Measurements from ENCODE around the gene PNMA8B.

PNMA8B gene

DNA sequence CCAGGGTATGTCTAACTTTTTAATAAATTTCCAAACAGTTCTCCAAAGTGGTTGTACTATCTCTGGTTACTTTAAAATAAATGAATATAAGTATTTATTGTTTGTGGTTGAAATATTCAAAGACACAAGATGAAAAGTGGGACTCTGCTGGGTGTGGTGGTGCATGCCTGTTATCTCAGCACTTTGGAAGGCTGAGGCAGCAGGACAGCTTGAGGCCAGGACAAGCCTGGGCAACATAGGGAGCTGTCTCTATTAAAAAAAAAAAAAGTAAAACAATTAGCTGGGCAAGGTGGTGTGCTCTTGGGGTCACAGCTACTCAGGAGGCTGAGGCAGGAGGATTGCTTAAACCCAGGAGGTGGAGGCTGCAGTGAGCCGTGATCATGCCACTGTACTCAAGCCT lies 34.7 kb downstream of the PNMA8B start (continued):
- TF ChIP-seq ZNF677 (tag by site-specific recombination; IDR thresholded peaks at IDR 0.05) = no peak

GRCh38 chr19:46460055-46460454 lies 35.6 kb downstream of the PNMA8B start:
- Histone ChIP-seq H3K27ac (ENCODE audit: extremely low read depth, low read depth, low read length) (no peak overlapping the region), H3K36me3 (ENCODE audit: control insufficient read depth in 2 of 2, insufficient read depth in 1 of 2, low read length in 2 of 2) (no peaks in the 10 kb centered on the region; a peak in 1 of 3 replicates), H3K4me3 (ENCODE audit: low read depth, low read length) (no peak overlapping the region), H3K9me3 (ENCODE audit: control insufficient read depth, insufficient read depth, low read depth, low read length) (no peaks in the 10 kb centered on the region), H3K4me1 (ENCODE audit: control insufficient read depth, insufficient read depth, low read length) (no peaks in the 10 kb centered on the region)
- POLR2A ChIA-PET = interaction anchor here (1.4 kb wide), 1 partner anchor 54 kb away, joined by 3 read pairs; no protein-coding TSS in a partner anchor
- TF ChIP-seq, protein P1, sequence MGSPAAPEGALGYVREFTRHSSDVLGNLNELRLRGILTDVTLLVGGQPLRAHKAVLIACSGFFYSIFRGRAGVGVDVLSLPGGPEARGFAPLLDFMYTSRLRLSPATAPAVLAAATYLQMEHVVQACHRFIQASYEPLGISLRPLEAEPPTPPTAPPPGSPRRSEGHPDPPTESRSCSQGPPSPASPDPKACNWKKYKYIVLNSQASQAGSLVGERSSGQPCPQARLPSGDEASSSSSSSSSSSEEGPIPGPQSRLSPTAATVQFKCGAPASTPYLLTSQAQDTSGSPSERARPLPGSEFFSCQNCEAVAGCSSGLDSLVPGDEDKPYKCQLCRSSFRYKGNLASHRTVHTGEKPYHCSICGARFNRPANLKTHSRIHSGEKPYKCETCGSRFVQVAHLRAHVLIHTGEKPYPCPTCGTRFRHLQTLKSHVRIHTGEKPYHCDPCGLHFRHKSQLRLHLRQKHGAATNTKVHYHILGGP (tag by site-specific recombination; IDR thresholded peaks at IDR 0.05) = no peak
- TF ChIP-seq ZNF621 (tag by site-specific recombination; IDR thresholded peaks at IDR 0.05) (no peak), ZNF610 (tag by site-specific recombination; IDR thresholded peaks at IDR 0.05; ENCODE audit: borderline replicate concordance) (no peak), SP2 (tag by site-specific recombination; IDR thresholded peaks at IDR 0.05) (no peak), PATZ1 (tag by site-specific recombination; IDR thresholded peaks at IDR 0.05) (no peak), ELK4 (IDR thresholded peaks at IDR 0.05; ENCODE audit: borderline replicate concordance, low read depth, low read length) (no peak), ZNF670 (tag by site-specific recombination; IDR thresholded peaks at IDR 0.05; ENCODE audit: low read depth) (no peak), HOXC10 (CRISPR knock-in tag; IDR thresholded peaks at IDR 0.05) (no peak), ZNF664 (tag by site-specific recombination; IDR thresholded peaks at IDR 0.05) (no peak), ZNF138 (tag by site-specific recombination; IDR thresholded peaks at IDR 0.05; ENCODE audit: borderline replicate concordance) (no peak), KLF7 (tag by site-specific recombination; IDR thresholded peaks at IDR 0.05; ENCODE audit: borderline replicate concordance) (no peak), ZNF677 (tag by site-specific recombination; IDR thresholded peaks at IDR 0.05) (no peak), ZNF214 (tag by site-specific recombination; IDR thresholded peaks at IDR 0.05; ENCODE audit: borderline replicate concordance) (no peak), ZNF24 (tag by site-specific recombination; IDR thresholded peaks at IDR 0.05) (no peak), ZNF544 (tag by site-specific recombination; IDR thresholded peaks at IDR 0.05) (no peak), SALL2 (tag by site-specific recombination; IDR thresholded peaks at IDR 0.05; ENCODE audit: borderline replicate concordance) (no peak), KLF16 (tag by site-specific recombination; IDR thresholded peaks at IDR 0.05) (no peak), PBX3 (CRISPR knock-in tag; IDR thresholded peaks at IDR 0.05) (no peak), ZNF747 (tag by site-specific recombination; IDR thresholded peaks at IDR 0.05) (no peak)
- TF ChIP-seq, protein P2, sequence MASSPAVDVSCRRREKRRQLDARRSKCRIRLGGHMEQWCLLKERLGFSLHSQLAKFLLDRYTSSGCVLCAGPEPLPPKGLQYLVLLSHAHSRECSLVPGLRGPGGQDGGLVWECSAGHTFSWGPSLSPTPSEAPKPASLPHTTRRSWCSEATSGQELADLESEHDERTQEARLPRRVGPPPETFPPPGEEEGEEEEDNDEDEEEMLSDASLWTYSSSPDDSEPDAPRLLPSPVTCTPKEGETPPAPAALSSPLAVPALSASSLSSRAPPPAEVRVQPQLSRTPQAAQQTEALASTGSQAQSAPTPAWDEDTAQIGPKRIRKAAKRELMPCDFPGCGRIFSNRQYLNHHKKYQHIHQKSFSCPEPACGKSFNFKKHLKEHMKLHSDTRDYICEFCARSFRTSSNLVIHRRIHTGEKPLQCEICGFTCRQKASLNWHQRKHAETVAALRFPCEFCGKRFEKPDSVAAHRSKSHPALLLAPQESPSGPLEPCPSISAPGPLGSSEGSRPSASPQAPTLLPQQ (tag by site-specific recombination; IDR thresholded peaks at IDR 0.05) = no peak
- CTCF ChIA-PET = interaction anchor here (1.1 kb wide), 1 partner anchor 382 kb away, joined by 4 read pairs; no protein-coding TSS in a partner anchor

Measured in HEK293 (cell line).